ENCODE data around the gene CNTN4.

Gene CNTN4

GRCh38 chr3:2354702-2355101 is 256.0 kb downstream of the CNTN4 start:
- no peak for TF ChIP-seq CTCF (IDR thresholded peaks at IDR 0.05; ENCODE audit: low read depth, low read length)

GRCh38 chr3:2356298-2356950 is 257.8 kb downstream of the CNTN4 start:
- H3K4me3 ChIP-seq (ENCODE audit: low read depth, low read length): no peak overlapping the region
- TF ChIP-seq CTCF (IDR thresholded peaks at IDR 0.05; ENCODE audit: low read depth, low read length): no peak

More at GRCh38 chr3:2354702-2355101, 256.0 kb downstream of the CNTN4 start:
- H3K4me3 ChIP-seq (ENCODE audit: low read depth, low read length): no peak overlapping the region

- no peak for TF ChIP-seq CTCF (IDR thresholded peaks at IDR 0.05; ENCODE audit: low read depth, low read length)
- no peak overlapping the region for H3K4me3 ChIP-seq (ENCODE audit: low read depth, low read length)
These were observed 262.1 kb downstream of the CNTN4 start for GRCh38 chr3:2360815-2361214.

GRCh38 chr3:2362122-2362521 is 263.5 kb downstream of the CNTN4 start:
- TF ChIP-seq CTCF (IDR thresholded peaks at IDR 0.05; ENCODE audit: low read depth, low read length): no peak

GRCh38 chr3:2363854-2364253 is 265.2 kb downstream of the CNTN4 start:
- H3K4me3 ChIP-seq (ENCODE audit: low read depth, low read length): no peak overlapping the region
- TF ChIP-seq CTCF (IDR thresholded peaks at IDR 0.05; ENCODE audit: low read depth, low read length): no peak

More at GRCh38 chr3:2362122-2362521, 263.5 kb downstream of the CNTN4 start:
- no peak overlapping the region for H3K4me3 ChIP-seq (ENCODE audit: low read depth, low read length)

GRCh38 chr3:2370317-2370716 is 271.7 kb downstream of the CNTN4 start:
- no peak overlapping the region for H3K4me3 ChIP-seq (ENCODE audit: low read depth, low read length)
- TF ChIP-seq CTCF (IDR thresholded peaks at IDR 0.05; ENCODE audit: low read depth, low read length): no peak

- H3K4me3 ChIP-seq (ENCODE audit: low read depth, low read length): no peak overlapping the region
- no peak for TF ChIP-seq CTCF (IDR thresholded peaks at IDR 0.05; ENCODE audit: low read depth, low read length)
These were observed 273.6 kb downstream of the CNTN4 start for GRCh38 chr3:2372306-2372705.

Data from WI38 (cell line).